Subcutaneous abdominal adipose tissue (tissue), 5 donors: ENCODE results near the gene FMR1.

ENCODE experiments used
- H3K27ac ChIP-seq: one replicate; pipeline ENCODE4 v1.7.0; 2013; ENCODE audit warnings: low read depth, mild to moderate bottlenecking, inconsistent platforms, low read length, moderate library complexity
- H3K27me3 ChIP-seq, 5 donors: one replicate each; pipeline ENCODE4 v1.7.0; 2013; ENCODE audit warnings: low read length in 5 of 5, inconsistent platforms in 1 of 5; ENCODE audit not compliant: control insufficient read depth in 5 of 5, insufficient read depth in 4 of 5
- H3K36me3 ChIP-seq, 5 donors: one replicate each; pipeline ENCODE4 v1.7.0; 2013; ENCODE audit warnings: low read length in 5 of 5; ENCODE audit not compliant: control insufficient read depth in 5 of 5, insufficient read depth in 5 of 5
- H3K4me1 ChIP-seq, 5 donors: one replicate each; pipeline ENCODE4 v1.7.0; 2013; ENCODE audit warnings: low read length in 5 of 5, mild to moderate bottlenecking in 3 of 5, moderate library complexity in 1 of 5; ENCODE audit not compliant: control insufficient read depth in 5 of 5, insufficient read depth in 5 of 5
- H3K4me3 ChIP-seq, 5 donors: one replicate each; pipeline ENCODE4 v1.7.0; 2013; ENCODE audit warnings: low read length in 5 of 5, low read depth in 1 of 5
- H3K9ac ChIP-seq, 5 donors: one replicate each; pipeline ENCODE4 v1.7.0; 2013; ENCODE audit warnings: low read length in 5 of 5, mild to moderate bottlenecking in 4 of 5, moderate library complexity in 3 of 5
- H3K9me3 ChIP-seq, 5 donors: one replicate each; pipeline ENCODE4 v1.7.0; 2013; ENCODE audit warnings: low read length in 5 of 5; ENCODE audit not compliant: control insufficient read depth in 5 of 5
- donor health status: healthy.
- donor health status: healthy.
- donor health status: healthy.
- donor health status: healthy.
- donor health status: healthy.

Gene FMR1

DNA sequence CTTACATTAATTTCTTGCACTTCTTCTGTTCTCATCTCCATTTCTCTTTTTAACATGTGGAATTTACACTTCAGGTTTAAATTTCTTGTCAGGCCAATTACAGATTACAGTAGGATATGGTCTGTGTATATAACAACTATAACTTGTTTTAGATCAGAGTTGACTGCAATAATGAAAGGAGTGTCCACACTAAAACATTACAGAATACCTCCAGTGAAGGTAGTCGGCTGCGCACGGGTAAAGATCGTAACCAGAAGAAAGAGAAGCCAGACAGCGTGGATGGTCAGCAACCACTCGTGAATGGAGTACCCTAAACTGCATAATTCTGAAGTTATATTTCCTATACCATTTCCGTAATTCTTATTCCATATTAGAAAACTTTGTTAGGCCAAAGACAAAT lies 36.8 kb downstream of the FMR1 start:
- no peaks in the 10 kb centered on the region for H3K4me1 ChIP-seq
- H3K9me3 ChIP-seq: no peaks in the 10 kb centered on the region
- H3K36me3 ChIP-seq: peaks cover 15 to 32% (median 24%) of the 10 kb centered on the region in 5 donors
- no peaks in the 10 kb centered on the region for H3K27me3 ChIP-seq
- no peak overlapping the region for H3K9ac ChIP-seq
- H3K27ac ChIP-seq: no peak overlapping the region
- no peak overlapping the region for H3K4me3 ChIP-seq

DNA sequence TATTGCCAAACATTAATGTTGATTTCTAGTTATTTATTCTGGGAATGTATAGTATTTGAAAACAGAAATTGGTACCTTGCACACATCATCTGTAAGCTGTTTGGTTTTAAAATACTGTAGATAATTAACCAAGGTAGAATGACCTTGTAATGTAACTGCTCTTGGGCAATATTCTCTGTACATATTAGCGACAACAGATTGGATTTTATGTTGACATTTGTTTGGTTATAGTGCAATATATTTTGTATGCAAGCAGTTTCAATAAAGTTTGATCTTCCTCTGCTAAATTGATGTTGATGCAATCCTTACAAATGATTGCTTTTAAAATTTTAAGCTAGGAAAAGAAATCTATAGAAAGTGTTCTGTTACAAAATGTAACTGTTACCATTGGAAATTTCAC lies 38.6 kb downstream of the FMR1 start:
- Histone ChIP-seq H3K27ac (no peak overlapping the region), H3K27me3 (no peaks in the 10 kb centered on the region), H3K36me3 (peaks cover 5 to 18% (median 13%) of the 10 kb centered on the region in 5 donors), H3K9ac (no peak overlapping the region), H3K9me3 (no peaks in the 10 kb centered on the region), H3K4me3 (no peak overlapping the region), H3K4me1 (no peaks in the 10 kb centered on the region)

GRCh38 chrX:147953976-147954375 lies 42.3 kb downstream of the FMR1 start:
- no peak overlapping the region for H3K4me3 ChIP-seq
- H3K36me3 ChIP-seq: no peaks in the 10 kb centered on the region
- no peak overlapping the region for H3K27ac ChIP-seq
- H3K9ac ChIP-seq: no peak overlapping the region
- H3K9me3 ChIP-seq: no peaks in the 10 kb centered on the region
- no peaks in the 10 kb centered on the region for H3K4me1 ChIP-seq
- H3K27me3 ChIP-seq: peaks cover 0 to 2% (median 0%) of the 10 kb centered on the region in 5 donors

DNA sequence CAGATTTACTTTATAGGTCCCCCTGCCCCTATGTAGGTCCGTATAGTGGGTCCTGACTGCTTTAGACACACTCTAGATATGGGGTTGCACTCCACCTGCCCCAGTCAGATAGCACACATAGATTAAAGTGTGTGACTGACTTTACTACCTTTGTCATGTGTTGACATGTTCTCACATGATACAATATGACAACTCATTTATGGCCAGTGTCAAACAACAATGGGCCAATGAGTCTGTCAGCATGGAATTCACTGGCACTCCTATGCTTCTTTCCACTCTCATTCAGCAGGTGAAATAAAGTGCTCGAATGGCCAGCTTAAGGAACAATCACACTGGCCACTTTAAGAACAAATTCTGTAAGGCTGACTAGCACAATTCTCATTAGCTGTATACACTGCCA lies 45.6 kb downstream of the FMR1 start:
- H3K4me1 ChIP-seq: no peaks in the 10 kb centered on the region
- peaks cover 0 to 2% (median 0%) of the 10 kb centered on the region in 5 donors for H3K27me3 ChIP-seq
- H3K4me3 ChIP-seq: no peak overlapping the region
- no peak overlapping the region for H3K27ac ChIP-seq
- no peak overlapping the region for H3K9ac ChIP-seq
- no peaks in the 10 kb centered on the region for H3K9me3 ChIP-seq
- no peaks in the 10 kb centered on the region for H3K36me3 ChIP-seq

DNA sequence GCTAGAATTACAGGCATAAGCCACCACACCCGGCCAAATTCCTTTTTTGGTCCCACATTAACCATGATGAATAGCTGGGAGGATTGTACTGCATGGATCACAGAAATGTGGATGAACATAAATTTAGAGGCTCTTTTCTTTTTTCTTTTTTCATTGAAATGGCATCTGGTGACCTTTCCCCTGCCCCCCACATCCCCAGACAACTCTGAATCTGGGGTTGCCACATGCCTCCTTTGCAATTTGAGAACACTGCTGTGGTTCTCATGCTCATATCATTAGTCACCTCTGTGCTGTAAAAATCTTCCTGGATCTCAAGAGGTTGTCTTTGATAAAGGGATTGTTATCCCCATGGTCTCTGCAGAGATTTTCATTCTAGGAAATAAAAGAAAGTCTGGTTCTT lies 46.6 kb downstream of the FMR1 start:
- Histone ChIP-seq H3K9me3 (no peaks in the 10 kb centered on the region), H3K4me1 (no peaks in the 10 kb centered on the region), H3K36me3 (no peaks in the 10 kb centered on the region), H3K27ac (no peak overlapping the region), H3K27me3 (peaks cover 0 to 2% (median 0%) of the 10 kb centered on the region in 5 donors), H3K4me3 (no peak overlapping the region), H3K9ac (no peak overlapping the region)

- no peak overlapping the region for H3K9ac ChIP-seq
- no peaks in the 10 kb centered on the region for H3K36me3 ChIP-seq
- no peak overlapping the region for H3K4me3 ChIP-seq
- no peaks in the 10 kb centered on the region for H3K4me1 ChIP-seq
- peaks cover 0 to 2% (median 0%) of the 10 kb centered on the region in 5 donors for H3K27me3 ChIP-seq
- H3K27ac ChIP-seq: no peak overlapping the region
- H3K9me3 ChIP-seq: no peaks in the 10 kb centered on the region
Observed at GRCh38 chrX:147960722-147961121, 49.0 kb downstream of the FMR1 start.

- H3K27me3 ChIP-seq: no peaks in the 10 kb centered on the region
- H3K4me3 ChIP-seq: no peak overlapping the region
- no peaks in the 10 kb centered on the region for H3K36me3 ChIP-seq
- H3K27ac ChIP-seq: no peak overlapping the region
- H3K9ac ChIP-seq: no peak overlapping the region
- H3K9me3 ChIP-seq: peaks cover 0 to 4% (median 0%) of the 10 kb centered on the region in 5 donors
- H3K4me1 ChIP-seq: no peaks in the 10 kb centered on the region
Observed at GRCh38 chrX:147962476-147962875, 50.8 kb downstream of the FMR1 start.

- Histone ChIP-seq H3K4me3 (no peak overlapping the region), H3K9me3 (peaks cover 0 to 2% (median 0%) of the 10 kb centered on the region in 5 donors), H3K27ac (no peak overlapping the region), H3K4me1 (no peaks in the 10 kb centered on the region), H3K9ac (no peak overlapping the region), H3K27me3 (no peaks in the 10 kb centered on the region), H3K36me3 (no peaks in the 10 kb centered on the region)
Observed at GRCh38 chrX:147978931-147979330, 67.2 kb downstream of the FMR1 start.

- Histone ChIP-seq H3K27me3 (no peaks in the 10 kb centered on the region), H3K4me1 (no peaks in the 10 kb centered on the region), H3K27ac (no peak within 1 kb of the TSS), H3K9ac (no peak within 1 kb of the TSS), H3K4me3 (no peak within 1 kb of the TSS), H3K9me3 (peaks cover 0 to 2% (median 0%) of the 10 kb centered on the region in 5 donors), H3K36me3 (no peaks in the 10 kb centered on the region)
Observed at GRCh38 chrX:147981038-147981752, 69.5 kb downstream of the FMR1 start, which contains the start of gene FMR1NB. FMR1NB (plus strand) TSS chrX:147981337; CDS start chrX:147981403, 66 bp downstream.
